GM12892 (cell line): Measurements from ENCODE around the gene CPNE4.

ENCODE experiments used
- POLR2A ChIP-seq: IDR thresholded peaks from 2 replicates; pipeline ENCODE4 v1.6.1; 2011; ENCODE audit warnings: low read depth, low read length, control low read depth
- TAF1 ChIP-seq: IDR thresholded peaks from 2 replicates; pipeline ENCODE4 v1.6.1; 2011; ENCODE audit warnings: low read depth, mild to moderate bottlenecking, control low read depth, low read length, borderline replicate concordance

GRCh38 chr3:131803113-131803512, 231.7 kb downstream of the CPNE4 start:
- TF ChIP-seq TAF1 (no peak), POLR2A (no peak)
